CD4-positive, alpha-beta T cell treated with Interleukin-12 subunit alpha and Interleukin-12 subunit beta, for 1 hour (primary cell): ENCODE results near the gene MBLAC1.

ENCODE experiments used
- DNase-seq: peaks from one replicate; pipeline ENCODE4 v3.0.0-alpha.2; 2020

Gene MBLAC1

GRCh38 chr7:100154651-100155491, 28.1 kb downstream of the MBLAC1 start:
- DNase-seq: no peak

GRCh38 chr7:100155553-100156317, 29.0 kb downstream of the MBLAC1 start:
- no peak for DNase-seq

GRCh38 chr7:100156331-100157068, 29.7 kb downstream of the MBLAC1 start:
- DNase-seq: peak; percentile 62

- no peak for DNase-seq
These were observed 30.2 kb downstream of the MBLAC1 start for GRCh38 chr7:100157069-100157333.

GRCh38 chr7:100157334-100158228, 30.8 kb downstream of the MBLAC1 start:
- no peak for DNase-seq

- DNase-seq: peak; percentile 89
These were observed 31.7 kb downstream of the MBLAC1 start, which contains the start of gene TRAPPC14 for GRCh38 chr7:100158229-100159098. TSS of gene TRAPPC14 (minus strand) at chr7:100158723. CDS start at chr7:100158499, 224 bp downstream.

- no peak for DNase-seq
These were observed 32.4 kb downstream of the MBLAC1 start for GRCh38 chr7:100159099-100159623.

- no peak for DNase-seq
These were observed 33.3 kb downstream of the MBLAC1 start for GRCh38 chr7:100160067-100160466.

- peak; percentile 26 for DNase-seq
These were observed 36.3 kb downstream of the MBLAC1 start for GRCh38 chr7:100163006-100163531.

GRCh38 chr7:100163871-100164270, 37.1 kb downstream of the MBLAC1 start:
- DNase-seq: no peak

- peak; percentile 52 for DNase-seq
These were observed 39.7 kb downstream of the MBLAC1 start for GRCh38 chr7:100166317-100166940.

- no peak for DNase-seq
These were observed 40.5 kb downstream of the MBLAC1 start for GRCh38 chr7:100166970-100167911.

- no peak for DNase-seq
These were observed 41.2 kb downstream of the MBLAC1 start for GRCh38 chr7:100167912-100168323.

- DNase-seq: no peak
These were observed 42.5 kb downstream of the MBLAC1 start for GRCh38 chr7:100169147-100169850.

GRCh38 chr7:100170101-100170897, 43.5 kb downstream of the MBLAC1 start:
- DNase-seq: no peak

GRCh38 chr7:100171087-100171681, 44.4 kb downstream of the MBLAC1 start:
- DNase-seq: peak; percentile 60

GRCh38 chr7:100171840-100172239, 45.1 kb downstream of the MBLAC1 start:
- DNase-seq: peak; percentile 32
